Liver (tissue), 9 donors: ENCODE measurements around the gene PPM1M. TPM values are rescaled to one million over a fixed set of nuclear protein-coding genes. Genes with fewer than 3 reads are reported as not detected.
A peak's percentile ranks its signal among the peaks of the same experiment; 100 is the strongest.

Experiments used
- DNase-seq: peaks from one replicate; pipeline ENCODE4 v3.0.0-alpha.2; 2017; ENCODE audit warnings: low spot score
- H3K27ac ChIP-seq, 2 donors: one replicate each; pipeline ENCODE4 v1.7.0; 2013; ENCODE audit warnings: inconsistent platforms in 2 of 2, low read length in 2 of 2, control low read depth in 1 of 2, low read depth in 1 of 2, mild to moderate bottlenecking in 1 of 2
- H3K27me3 ChIP-seq, 4 donors: one replicate each; pipeline versions ENCODE4 v1.6.1 to v1.7.0; 2013; ENCODE audit warnings: low read length in 3 of 4, inconsistent platforms in 1 of 4, mild to moderate bottlenecking in 1 of 4, moderate library complexity in 1 of 4; ENCODE audit not compliant: control insufficient read depth in 4 of 4, insufficient read depth in 4 of 4
- H3K36me3 ChIP-seq, 4 donors: one replicate each; pipeline versions ENCODE4 v1.6.1 to v1.7.0; 2013; ENCODE audit warnings: low read length in 3 of 4, mild to moderate bottlenecking in 3 of 4, low read depth in 1 of 4, moderate library complexity in 1 of 4; ENCODE audit not compliant: control insufficient read depth in 4 of 4, insufficient read depth in 3 of 4
- H3K4me1 ChIP-seq, 4 donors: one replicate each; pipeline versions ENCODE4 v1.6.1 to v1.7.0; 2013; ENCODE audit warnings: low read length in 3 of 4, mild to moderate bottlenecking in 3 of 4, moderate library complexity in 1 of 4; ENCODE audit not compliant: control insufficient read depth in 4 of 4, insufficient read depth in 4 of 4
- H3K4me3 ChIP-seq, 3 donors: one replicate each; pipeline versions ENCODE4 v1.6.1 to v1.7.0; 2013; ENCODE audit warnings: low read length in 3 of 3, control low read depth in 1 of 3, low read depth in 1 of 3, mild to moderate bottlenecking in 1 of 3
- H3K9ac ChIP-seq, 2 donors: one replicate each; pipeline ENCODE4 v1.7.0; 2013; ENCODE audit warnings: low read length in 2 of 2, mild to moderate bottlenecking in 2 of 2, moderate library complexity in 2 of 2, control low read depth in 1 of 2, low read depth in 1 of 2
- H3K9me3 ChIP-seq, 4 donors: one replicate each; pipeline versions ENCODE4 v1.6.1 to v1.7.0; 2013; ENCODE audit warnings: low read length in 3 of 4; ENCODE audit not compliant: control insufficient read depth in 4 of 4
- ATF3 ChIP-seq: IDR thresholded peaks from 2 replicates; pipeline ENCODE4 v1.6.1; 2016; ENCODE audit warnings: antibody characterized with exemption
- EGR1 ChIP-seq, 2 donors: IDR thresholded peaks; 2 replicates each; pipeline ENCODE4 v1.6.1; 2016 to 2018; ENCODE audit warnings: antibody characterized with exemption in 2 of 2, low read depth in 2 of 2
- HNF4A ChIP-seq, 2 donors: conservative IDR thresholded peaks; 2 replicates each; pipeline ENCODE4 v1.6.1; 2016; ENCODE audit warnings: antibody characterized with exemption in 2 of 2, mild to moderate bottlenecking in 2 of 2
- HNF4G ChIP-seq: IDR thresholded peaks from 2 replicates; pipeline ENCODE4 v1.6.1; 2016; ENCODE audit warnings: antibody characterized with exemption
- JUND ChIP-seq, 2 donors: IDR thresholded peaks; 2 replicates each; pipeline ENCODE4 v1.6.1; 2016; ENCODE audit warnings: antibody characterized with exemption in 2 of 2
- MAX ChIP-seq: IDR thresholded peaks from 2 replicates; pipeline ENCODE4 v1.6.1; 2016; ENCODE audit warnings: antibody characterized with exemption
- NR2F2 ChIP-seq: IDR thresholded peaks from 2 replicates; pipeline ENCODE4 v1.6.1; 2016; ENCODE audit warnings: antibody characterized with exemption
- RAD21 ChIP-seq, 2 donors: IDR thresholded peaks; 2 replicates each; pipeline ENCODE4 v1.6.1; 2016; ENCODE audit warnings: antibody characterized with exemption in 2 of 2, mild to moderate bottlenecking in 2 of 2
- REST ChIP-seq: IDR thresholded peaks from 2 replicates; pipeline ENCODE4 v1.6.1; 2016; ENCODE audit warnings: antibody characterized with exemption, mild to moderate bottlenecking
- RXRA ChIP-seq, 2 donors: IDR thresholded peaks; 2 replicates each; pipeline ENCODE4 v1.6.1; 2017 to 2018; ENCODE audit warnings: antibody characterized with exemption in 2 of 2, mild to moderate bottlenecking in 1 of 2
- TAF1 ChIP-seq: conservative IDR thresholded peaks from 2 replicates; pipeline ENCODE4 v1.6.1; 2016; ENCODE audit warnings: antibody characterized with exemption, mild to moderate bottlenecking
- ZBTB33 ChIP-seq: IDR thresholded peaks from 2 replicates; pipeline ENCODE4 v1.6.1; 2016; ENCODE audit warnings: antibody characterized with exemption
- WGBS: extraction: QIAGEN DNeasy Blood & Tissue Kit; methylation state at CpG from one replicate; pipeline ENCODE4 v1.1.7; 2013; 5-methylcytosine and 5-hydroxymethylcytosine counted together
- polyA plus RNA-seq, 2 donors: library from polyadenylated mRNA; stranded (reverse) in 1 of 2; unstranded in 1 of 2; fragments of 200-250 nt in 1 of 2; fragments of >200 nt in 1 of 2; fragmentation: Nextera tagmentation in 1 of 2; extraction: Ambion mirVana in 1 of 2; gene quantifications; one replicate each; pipeline versions ENCODE4 v1.2.1 to v1.2.3, GENCODE V29; 2013 to 2015
- total RNA-seq, 2 donors: library from RNA; depleted of rRNA; stranded (reverse); fragments of >200 nt; gene quantifications; one replicate each; pipeline ENCODE4 v1.2.3, GENCODE V29; 2014
- donor health status: healthy.
- donor health status: healthy.
- donor health status: healthy.
- donor health status: healthy.
- donor health status: healthy.

Gene PPM1M
- total and polyA plus RNA-seq, 4 donors: 2.8 to 5.5 (median 4.6) TPM

GRCh38 chr3:52281981-52282801, 36.6 kb downstream of the PPM1M start:
- H3K27ac ChIP-seq: peak overlapping the region; percentile 5 to 49
- 61% methylated on average over 8 of the region's 8 CpGs for WGBS

More at GRCh38 chr3:52281981-52282801, 36.6 kb downstream of the PPM1M start:
- H3K4me1 ChIP-seq: peaks cover 3 to 57% (median 36%) of the 10 kb centered on the region in 4 donors
- H3K27me3 ChIP-seq: no peaks in the 10 kb centered on the region
- H3K9ac ChIP-seq: no peak overlapping the region
- no peaks in the 10 kb centered on the region for H3K9me3 ChIP-seq
- no peak for DNase-seq
- H3K36me3 ChIP-seq: no peaks in the 10 kb centered on the region
- TF ChIP-seq JUND (IDR thresholded peaks at IDR 0.05): no peak
- TF ChIP-seq ATF3: no peak
- TF ChIP-seq REST: no peak
- peak in 1 of 2 donors; percentile 17 for TF ChIP-seq RXRA (IDR thresholded peaks at IDR 0.05)
- TF ChIP-seq EGR1 (IDR thresholded peaks at IDR 0.05; ENCODE audit: low read depth in 2 of 2): no peak
- no peak for TF ChIP-seq TAF1
- no peak for TF ChIP-seq RAD21 (IDR thresholded peaks at IDR 0.05)
- no peak for TF ChIP-seq HNF4G
- TF ChIP-seq MAX: no peak
- TF ChIP-seq NR2F2: no peak
- no peak for TF ChIP-seq ZBTB33
- peak; percentile 27 to 51 for TF ChIP-seq HNF4A (conservative IDR thresholded peaks at IDR 0.05)
- no peak overlapping the region for H3K4me3 ChIP-seq
